ENCODE measurements around the gene ZNF735. TPM values are rescaled to one million over a fixed set of nuclear protein-coding genes. Genes with fewer than 3 reads are reported as not detected.
"Not testable (repeated sequence)": the region's sequence is repeated elsewhere in the genome, so short reads cannot be mapped to it uniquely, and the experiment has no call there.

ZNF735 gene
- not detected for total RNA-seq

GRCh38 chr7:64206903-64207302 lies at the start of gene ZNF735:
Gene ZNF735 (plus strand): TSS chr7:64207203. CDS start chr7:64207203, 0 bp downstream.
- H3K9me3 ChIP-seq: no peaks in the 10 kb centered on the region
- no peak within 1 kb of the TSS for H3K27ac ChIP-seq
- DNase-seq: no peak
- H3K36me3 ChIP-seq: no peaks in the 10 kb centered on the region
- no peak for TF ChIP-seq CTCF (IDR thresholded peaks at IDR 0.05)
- TF ChIP-seq POLR2A (IDR thresholded peaks at IDR 0.05): no peak
- no peaks in the 10 kb centered on the region for H3K4me1 ChIP-seq
- H3K4me3 ChIP-seq (replicated peaks in 1 of 3): no peak within 1 kb of the TSS
- WGBS, 2 donors: 84 to 89% methylated on average over 13 of the region's 13 CpGs
- no peaks in the 10 kb centered on the region for H3K27me3 ChIP-seq
- intact Hi-C loops (cut with DNase I): no loop called here

GRCh38 chr7:64170974-64171373 lies 36.0 kb upstream of the ZNF735 start:
- WGBS, 2 donors: 76 to 81% methylated on average over 2 of the region's 2 CpGs
- H3K36me3 ChIP-seq; H3K4me1 ChIP-seq; DNase-seq; intact Hi-C loops (cut with DNase I); H3K27ac ChIP-seq; H3K4me3 ChIP-seq (replicated peaks in 1 of 3); H3K27me3 ChIP-seq; H3K9me3 ChIP-seq: not testable (repeated sequence)

GRCh38 chr7:64174328-64174727 lies 32.7 kb upstream of the ZNF735 start:
- H3K4me1 ChIP-seq: no peaks in the 10 kb centered on the region
- H3K36me3 ChIP-seq: no peaks in the 10 kb centered on the region
- 69 to 78% methylated on average over 4 to 5 of the region's 5 CpGs for WGBS, 2 donors
- no peak for TF ChIP-seq POLR2A (IDR thresholded peaks at IDR 0.05)
- TF ChIP-seq CTCF (IDR thresholded peaks at IDR 0.05): no peak
- intact Hi-C loops (cut with DNase I): no loop called here
- no peak overlapping the region for H3K27ac ChIP-seq
- no peaks in the 10 kb centered on the region for H3K9me3 ChIP-seq
- no peaks in the 10 kb centered on the region for H3K27me3 ChIP-seq
- DNase-seq: no peak
- no peak overlapping the region for H3K4me3 ChIP-seq (replicated peaks in 1 of 3)

GRCh38 chr7:64174941-64175340 lies 32.1 kb upstream of the ZNF735 start:
- no peaks in the 10 kb centered on the region for H3K4me1 ChIP-seq
- no peak for DNase-seq
- intact Hi-C loops (cut with DNase I): no loop called here
- WGBS, 2 donors: 13 to 53% methylated on average over 4 to 7 of the region's 7 CpGs
- no peak overlapping the region for H3K4me3 ChIP-seq (replicated peaks in 1 of 3)
- no peak overlapping the region for H3K27ac ChIP-seq
- TF ChIP-seq CTCF (IDR thresholded peaks at IDR 0.05): no peak
- no peak for TF ChIP-seq POLR2A (IDR thresholded peaks at IDR 0.05)
- no peaks in the 10 kb centered on the region for H3K9me3 ChIP-seq
- no peaks in the 10 kb centered on the region for H3K27me3 ChIP-seq
- no peaks in the 10 kb centered on the region for H3K36me3 ChIP-seq

- 37 to 40% methylated on average over 4 of the region's 4 CpGs for WGBS, 2 donors
- TF ChIP-seq POLR2A (IDR thresholded peaks at IDR 0.05): no peak
- TF ChIP-seq CTCF (IDR thresholded peaks at IDR 0.05): peak in 1 of 6 experiments; percentile 25
- H3K4me1 ChIP-seq: no peaks in the 10 kb centered on the region
- no peaks in the 10 kb centered on the region for H3K27me3 ChIP-seq
- DNase-seq: no peak
- no peaks in the 10 kb centered on the region for H3K36me3 ChIP-seq
- H3K9me3 ChIP-seq: no peaks in the 10 kb centered on the region
- intact Hi-C loops (cut with DNase I): loop anchor here (5.0 kb wide), 1 partner anchor 441 kb away; no protein-coding TSS in a partner anchor
- H3K27ac ChIP-seq: no peak overlapping the region
- no peak overlapping the region for H3K4me3 ChIP-seq (replicated peaks in 1 of 3)
These were observed 26.0 kb upstream of the ZNF735 start for GRCh38 chr7:64180989-64181388.

GRCh38 chr7:64181586-64181985 lies 25.4 kb upstream of the ZNF735 start:
- no peak overlapping the region for H3K27ac ChIP-seq
- TF ChIP-seq POLR2A (IDR thresholded peaks at IDR 0.05): no peak
- TF ChIP-seq CTCF (IDR thresholded peaks at IDR 0.05): no peak
- 36 to 38% methylated on average over 19 to 26 of the region's 46 CpGs for WGBS, 2 donors
- no peak for DNase-seq
- intact Hi-C loops (cut with DNase I): loop anchor here (5.0 kb wide), 1 partner anchor 441 kb away; no protein-coding TSS in a partner anchor
- no peaks in the 10 kb centered on the region for H3K27me3 ChIP-seq
- H3K4me3 ChIP-seq (replicated peaks in 1 of 3): no peak overlapping the region
- H3K4me1 ChIP-seq: no peaks in the 10 kb centered on the region
- H3K36me3 ChIP-seq: no peaks in the 10 kb centered on the region
- no peaks in the 10 kb centered on the region for H3K9me3 ChIP-seq

All from thyroid gland (tissue), 4 donors.